Activated CD8-positive, alpha-beta memory T cell treated with anti-CD3 and anti-CD28 coated beads, Interleukin-2, amount 50 U/mL, for 24 hours (primary cell): ENCODE results near the gene ANP32E.

Experiments used
- DNase-seq: peaks from one replicate; pipeline ENCODE4 v3.0.0-alpha.2; 2020; ENCODE audit errors: extremely low read depth

The ANP32E gene

DNA sequence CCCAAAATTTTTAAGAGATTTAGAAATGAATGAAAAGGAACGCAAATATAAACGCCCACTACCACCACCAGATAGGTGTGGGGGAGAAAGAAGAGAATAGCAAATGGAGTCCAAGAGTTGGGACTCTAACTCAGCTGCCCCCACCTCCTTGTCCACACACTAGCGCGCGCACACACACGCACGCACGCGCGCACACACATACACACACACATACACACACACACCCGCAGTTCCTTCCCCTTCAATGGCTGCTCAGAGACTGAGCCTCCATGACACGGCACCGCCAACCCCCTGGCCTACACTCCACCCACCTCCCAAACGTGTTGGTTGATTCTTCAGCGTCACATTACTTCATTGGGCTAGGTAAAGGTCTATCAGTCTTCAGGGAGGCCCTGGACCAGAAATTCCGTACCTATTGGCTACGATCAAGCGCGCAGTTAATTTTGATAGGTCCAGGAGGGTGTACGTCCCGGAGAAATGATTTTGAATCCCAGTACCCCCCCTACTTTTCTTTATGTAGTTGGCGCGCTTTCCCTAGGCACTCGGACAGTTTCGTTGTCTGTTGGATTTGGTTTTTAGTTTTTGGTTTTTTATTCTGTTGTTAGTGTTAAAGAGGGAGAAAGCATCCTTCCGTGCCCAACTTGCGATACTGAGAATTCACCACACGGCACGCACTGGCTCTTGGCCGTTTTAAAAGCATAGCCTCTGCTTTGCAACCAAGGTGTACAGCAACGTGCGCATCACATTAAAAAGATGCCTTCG lies at the start of gene ANP32E:
Gene ANP32E (minus strand): TSS at position 261 of the 762 bp plus-strand sequence. CDS start 326 bp downstream, outside the sequence.
- DNase-seq, result peak; percentile 88

DNA sequence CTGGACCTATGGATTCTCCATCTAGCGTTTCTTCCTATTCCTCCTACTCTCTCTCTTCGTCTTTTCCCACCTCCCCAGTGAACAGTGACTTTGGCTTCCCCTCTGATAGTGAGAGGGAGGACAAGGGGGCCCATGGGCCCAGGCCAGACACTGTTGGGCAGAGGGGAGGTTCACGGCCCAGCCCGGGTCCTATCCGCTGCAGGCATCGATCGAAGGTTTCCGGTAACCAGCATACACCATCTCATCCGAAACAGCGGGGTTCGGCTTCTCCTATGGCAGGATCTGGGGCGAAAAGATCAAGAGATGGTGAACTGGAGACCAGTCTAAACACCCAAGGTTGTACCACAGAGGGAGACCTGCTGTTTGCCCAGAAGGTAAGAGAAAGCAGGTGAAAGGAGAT lies 47.3 kb upstream of the ANP32E start:
- DNase-seq, result no peak

DNA sequence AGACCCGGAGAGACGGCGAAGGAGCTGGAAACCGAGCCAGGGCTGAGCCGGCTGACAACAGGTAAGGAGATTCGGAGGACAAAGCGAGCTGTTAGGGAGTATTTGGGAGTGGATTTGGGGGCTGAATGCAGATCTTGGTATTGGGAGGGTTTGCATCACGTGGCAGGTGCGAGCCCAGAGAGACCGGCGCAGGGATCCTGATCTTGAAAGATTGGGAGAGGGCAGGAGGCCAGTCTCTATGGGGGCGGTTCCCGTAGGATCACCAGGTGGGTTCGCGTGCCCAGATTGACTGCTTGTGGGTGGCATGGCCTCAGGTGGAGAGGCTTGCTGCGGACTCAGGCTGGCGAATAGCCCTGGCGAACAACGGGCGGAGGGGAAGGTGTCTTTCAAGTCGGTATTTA lies 46.6 kb upstream of the ANP32E start:
- no peak for DNase-seq

DNA sequence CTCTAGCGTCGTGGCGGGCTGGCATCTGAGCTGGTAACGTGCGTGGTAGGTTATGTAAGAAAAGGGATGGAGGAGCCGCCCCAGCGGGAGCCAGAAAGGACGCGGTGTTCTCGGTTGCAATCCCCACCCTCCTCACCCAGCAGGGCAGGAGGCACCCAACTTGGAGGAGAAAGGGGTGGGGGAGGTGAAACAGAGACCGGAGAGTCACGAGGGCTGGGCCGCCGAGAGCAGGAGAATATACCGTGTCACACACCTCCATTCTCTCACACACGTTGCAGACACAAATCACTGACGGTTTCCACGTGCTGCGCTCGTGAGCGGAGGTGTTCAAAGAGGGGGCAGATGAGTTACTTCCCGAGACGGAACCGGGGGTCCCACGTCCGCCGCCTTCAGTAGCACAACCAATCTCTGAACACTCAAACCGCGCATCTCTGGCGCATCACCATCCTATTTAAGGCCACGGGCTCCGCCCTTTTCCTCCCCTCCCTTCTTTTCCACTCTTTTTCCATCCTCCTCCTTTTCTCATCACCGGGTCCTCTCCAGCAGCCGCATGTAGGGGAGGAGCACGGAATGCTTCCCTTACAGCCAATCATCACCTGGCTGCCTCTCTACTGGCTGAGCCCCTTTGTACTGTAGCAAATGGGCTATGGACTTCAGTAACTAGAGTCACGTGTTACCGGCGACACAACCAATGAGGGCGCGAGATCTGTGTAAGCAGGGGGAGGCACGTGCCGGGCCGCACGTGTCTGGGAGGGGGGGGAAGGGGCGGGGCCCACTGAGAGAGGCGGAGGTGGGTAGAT lies 46.0 kb upstream of the ANP32E start, which contains the start of gene CIART:
Gene CIART (plus strand): TSS at position 797 of the 800 bp plus-strand sequence. CDS start 714 bp downstream, outside the sequence.
- DNase-seq, result peak; percentile 34

DNA sequence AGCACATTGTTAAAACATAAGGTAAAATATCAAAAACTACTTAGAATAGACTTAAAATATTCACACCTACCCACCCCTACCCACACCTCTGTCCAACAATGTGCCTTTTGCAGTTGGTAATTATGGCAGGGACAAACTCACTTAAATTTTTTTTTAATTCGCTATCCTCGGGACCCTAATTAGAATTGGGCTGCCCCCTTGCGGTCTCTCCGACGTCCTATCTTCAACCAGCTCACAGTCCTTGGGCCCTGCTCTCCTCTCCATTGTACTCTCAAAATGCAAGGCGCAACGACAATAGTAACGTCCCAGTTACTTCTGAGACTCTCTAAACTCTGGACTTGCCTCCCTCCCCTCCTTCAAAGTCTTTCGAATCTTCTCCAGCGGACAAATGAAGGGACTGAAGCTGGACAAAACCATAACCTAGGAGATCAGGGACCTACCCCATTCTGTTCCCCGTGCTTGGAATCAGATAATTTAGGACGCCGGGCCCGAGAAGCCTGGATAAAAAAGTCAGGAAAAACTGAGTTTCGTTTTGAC lies 45.4 kb upstream of the ANP32E start:
- DNase-seq, result no peak

DNA sequence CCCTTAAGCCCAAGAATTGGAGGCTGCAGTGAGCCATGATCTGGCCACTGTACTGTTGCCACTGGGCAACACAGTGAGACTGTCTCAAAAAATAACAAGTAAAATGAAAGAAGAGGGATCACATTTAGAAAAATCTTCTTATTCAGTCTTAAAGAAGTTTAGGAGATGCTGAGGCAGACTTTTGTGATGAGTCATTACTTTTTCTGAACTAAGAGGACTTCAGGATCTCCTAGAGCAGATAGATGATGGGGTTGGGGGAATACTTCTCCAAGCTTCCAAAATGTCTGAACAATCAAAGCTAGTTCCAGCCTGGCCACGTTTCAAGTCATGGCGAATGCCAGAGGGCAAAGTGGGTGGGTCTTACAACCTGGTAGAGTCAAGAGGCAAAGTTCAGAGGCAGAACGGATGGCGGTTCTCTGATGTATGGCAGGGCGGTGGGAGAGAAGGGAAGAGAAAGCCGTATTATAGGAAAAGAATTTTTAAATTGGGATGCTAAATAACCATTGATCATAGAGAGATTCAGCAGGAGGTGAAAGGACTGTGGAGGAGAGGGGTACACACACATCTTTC lies 44.3 kb upstream of the ANP32E start:
- no peak for DNase-seq

DNA sequence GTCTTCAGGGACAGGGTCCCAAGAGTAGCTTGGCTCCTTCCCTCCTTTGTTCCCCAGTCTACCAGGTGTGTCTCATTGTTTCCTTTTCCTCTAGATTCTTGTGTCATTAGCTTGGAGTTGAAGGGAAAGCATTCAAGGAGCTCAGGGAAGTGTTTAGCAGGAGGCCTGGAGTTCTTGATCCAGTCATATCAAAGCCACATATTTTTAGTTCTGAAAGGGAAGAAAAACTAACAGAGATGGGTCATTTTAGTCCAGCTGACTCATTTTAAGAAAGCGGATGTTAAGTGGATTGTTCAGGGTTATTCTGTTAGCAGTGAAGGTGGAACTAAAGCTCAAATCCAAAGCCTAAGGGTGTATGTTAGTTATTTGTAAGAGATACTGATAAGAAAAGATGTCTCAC lies 37.4 kb upstream of the ANP32E start:
- no peak for DNase-seq

DNA sequence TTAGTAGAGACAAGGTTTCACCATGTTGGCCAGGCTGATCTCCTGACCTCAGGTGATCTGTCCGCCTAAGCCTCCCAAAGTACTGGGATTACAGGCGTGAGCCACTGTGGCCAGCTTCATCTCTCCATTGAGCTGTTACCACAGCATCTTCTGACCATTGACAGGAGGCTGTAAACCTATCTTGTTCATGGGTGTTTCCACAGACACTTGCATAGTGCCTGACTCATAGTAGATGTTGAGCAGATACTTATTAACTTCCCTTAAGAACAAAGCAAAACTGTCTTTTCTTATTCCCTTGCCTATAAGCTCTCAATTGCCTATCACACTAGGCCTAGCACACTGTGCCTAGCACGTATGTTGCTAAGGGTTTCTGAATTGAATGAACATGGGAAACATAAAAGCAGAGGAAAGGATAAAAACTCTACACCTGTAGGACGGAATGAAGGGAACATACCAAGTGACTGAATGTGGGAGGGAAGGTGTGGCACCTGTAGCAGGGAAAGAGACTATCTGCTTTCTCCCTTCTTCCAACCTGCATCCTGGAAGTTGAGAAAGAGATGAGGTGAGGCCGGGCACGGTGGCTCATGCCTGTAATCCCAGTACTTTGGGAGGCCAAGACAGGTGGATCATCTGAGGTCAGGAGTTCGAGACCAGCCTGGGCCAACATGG lies 35.5 kb upstream of the ANP32E start:
- DNase-seq, result no peak

DNA sequence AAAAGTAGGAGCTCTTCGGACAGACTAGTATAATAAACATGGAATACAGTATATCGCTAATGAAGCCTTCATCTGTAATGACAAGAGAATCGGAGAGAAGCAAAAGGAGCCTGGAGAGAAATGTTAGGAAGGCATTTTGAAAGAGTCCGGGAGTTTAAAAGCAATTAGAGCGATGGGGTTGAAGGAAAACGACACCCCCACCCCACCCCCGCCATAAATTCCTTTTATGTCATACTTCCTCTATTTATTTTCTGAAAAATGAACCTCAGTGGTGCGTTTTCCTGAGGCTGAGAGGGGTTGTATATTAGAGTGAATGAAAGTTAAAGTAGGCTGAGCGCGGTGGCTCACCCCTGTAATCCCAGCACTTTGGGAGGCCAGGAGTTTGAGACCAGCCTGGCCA lies 33.5 kb upstream of the ANP32E start:
- no peak for DNase-seq

DNA sequence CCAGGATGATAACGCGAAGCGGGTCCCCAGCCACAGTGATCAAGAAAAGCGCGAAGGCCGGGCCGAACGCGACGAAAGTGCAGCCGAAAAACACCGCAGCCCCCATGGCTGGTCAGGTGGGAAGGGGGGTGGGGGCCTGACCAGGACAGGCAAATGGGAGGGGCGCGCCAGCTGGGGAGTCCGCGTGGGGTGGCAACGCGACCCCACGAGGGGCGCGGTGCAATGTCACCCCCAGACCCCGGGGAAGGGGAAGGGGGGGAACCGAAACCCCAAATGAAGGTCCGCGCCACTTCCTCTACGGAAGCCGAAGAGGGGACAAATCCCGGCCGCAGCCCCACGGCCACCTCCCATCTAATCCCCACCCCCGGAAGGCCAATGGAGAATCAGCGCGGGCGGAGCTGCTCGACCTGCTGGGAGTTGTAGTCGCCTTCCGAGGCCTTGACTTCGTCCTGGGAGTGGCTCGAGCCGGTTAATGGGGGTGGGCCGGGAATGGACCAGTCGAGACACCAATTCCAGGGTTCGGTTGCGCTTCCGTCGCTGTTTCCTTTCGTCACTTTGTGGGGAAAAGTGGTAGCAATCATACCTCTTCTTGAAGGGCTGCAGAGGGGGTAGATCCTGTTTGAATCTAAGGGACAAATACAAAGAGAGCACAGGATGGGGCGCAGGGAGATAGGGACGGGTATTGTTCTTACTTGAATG lies 32.9 kb upstream of the ANP32E start, which contains the start of gene APH1A:
Gene APH1A (minus strand): TSS at position 312 of the 699 bp plus-strand sequence. CDS start 206 bp downstream, at position 106.
- peak; percentile 87 for DNase-seq

DNA sequence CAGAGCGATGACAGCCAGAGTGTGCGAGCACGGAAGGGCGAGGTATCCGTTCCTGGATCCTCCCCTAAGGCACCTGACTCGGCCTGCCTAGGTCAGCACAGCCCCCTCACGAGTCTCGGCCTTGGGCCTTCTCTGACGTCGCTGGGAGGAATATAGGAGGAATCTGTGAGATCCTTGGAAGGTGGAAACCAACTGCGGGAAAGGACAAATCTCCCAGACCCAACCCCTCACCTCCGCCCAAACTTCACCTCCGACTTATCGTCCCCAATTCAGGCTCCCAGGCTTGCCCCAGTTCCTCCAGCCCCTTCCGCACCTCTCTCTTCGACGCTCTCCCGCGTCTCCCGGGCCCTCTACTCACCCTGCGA lies 32.4 kb upstream of the ANP32E start:
- DNase-seq, result no peak

DNA sequence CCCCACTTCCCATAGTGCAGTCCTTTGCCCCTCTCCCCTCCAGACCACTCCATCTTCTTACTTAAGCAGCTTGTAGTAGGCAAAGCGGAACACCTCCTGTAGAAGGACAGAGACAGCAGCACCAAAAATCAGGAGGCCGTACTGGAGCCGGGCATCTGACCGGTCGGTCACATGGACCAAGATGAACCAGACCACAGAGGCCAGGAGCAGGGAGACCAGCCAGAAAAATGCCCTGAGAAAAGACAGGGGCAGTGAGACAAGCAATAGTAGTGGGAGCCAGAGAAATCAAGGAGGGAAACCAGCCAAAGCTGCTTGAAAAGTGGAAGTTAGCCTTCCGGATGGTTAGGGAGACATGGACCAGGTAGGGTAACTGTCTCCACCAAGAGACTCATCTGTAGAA lies 32.0 kb upstream of the ANP32E start:
- DNase-seq, result no peak

DNA sequence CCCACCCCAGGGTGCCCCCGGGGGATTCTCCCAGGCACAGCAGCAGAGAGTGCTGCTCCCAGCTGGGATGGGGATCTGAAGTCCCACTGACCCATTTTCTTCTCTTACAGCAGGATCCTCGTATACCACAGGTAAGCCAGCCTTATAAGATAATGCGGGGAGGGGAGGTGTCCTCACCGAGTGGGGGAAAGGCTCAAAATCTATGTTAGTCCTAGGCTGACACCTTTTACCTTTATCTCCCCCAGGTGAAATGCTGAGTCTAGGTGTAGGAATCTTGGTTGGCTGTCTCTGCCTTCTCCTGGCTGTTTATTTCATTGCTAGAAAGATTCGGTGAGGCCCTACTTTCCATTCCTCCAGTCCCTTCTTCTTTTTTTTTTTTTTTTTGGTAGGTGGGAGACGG lies 27.6 kb upstream of the ANP32E start:
- no peak for DNase-seq

DNA sequence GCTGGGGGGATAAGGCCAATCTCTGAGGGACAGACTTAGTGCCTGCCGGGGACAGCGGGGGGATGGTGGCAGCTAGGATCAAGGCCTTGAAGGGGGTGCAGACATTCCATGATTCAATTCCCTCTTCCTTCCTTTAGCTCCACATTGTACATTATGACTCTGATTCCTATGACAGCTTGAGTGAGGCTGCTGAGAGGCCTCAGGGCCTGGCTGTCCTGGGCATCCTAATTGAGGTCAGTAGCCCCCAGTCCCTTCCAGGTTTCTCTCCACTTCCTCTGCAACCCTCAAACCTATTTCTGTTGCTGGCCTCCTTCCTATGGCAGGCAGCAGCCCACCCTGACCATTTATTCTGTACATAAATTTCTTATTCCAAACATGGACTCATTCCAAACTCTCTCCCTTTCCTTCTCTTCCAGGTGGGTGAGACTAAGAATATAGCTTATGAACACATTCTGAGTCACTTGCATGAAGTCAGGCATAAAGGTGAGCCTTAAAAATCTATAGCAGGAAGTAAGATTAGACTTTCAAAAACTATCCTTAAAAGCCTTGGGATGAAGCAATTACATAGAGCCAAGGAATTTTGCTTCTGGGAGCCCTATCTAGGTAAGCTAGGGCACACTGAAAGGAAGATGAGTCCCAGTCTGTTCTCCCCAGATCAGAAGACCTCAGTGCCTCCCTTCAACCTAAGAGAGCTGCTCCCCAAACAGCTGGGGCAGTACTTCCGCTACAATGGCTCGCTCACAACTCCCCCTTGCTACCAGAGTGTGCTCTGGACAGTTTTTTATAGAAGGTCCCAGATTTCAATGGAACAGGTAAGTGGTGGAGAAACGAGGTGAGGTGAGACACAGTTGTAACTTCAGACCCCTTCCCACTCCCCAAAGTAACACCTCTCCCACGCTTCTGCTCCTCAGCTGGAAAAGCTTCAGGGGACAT lies 26.7 kb upstream of the ANP32E start:
- DNase-seq, result no peak

DNA sequence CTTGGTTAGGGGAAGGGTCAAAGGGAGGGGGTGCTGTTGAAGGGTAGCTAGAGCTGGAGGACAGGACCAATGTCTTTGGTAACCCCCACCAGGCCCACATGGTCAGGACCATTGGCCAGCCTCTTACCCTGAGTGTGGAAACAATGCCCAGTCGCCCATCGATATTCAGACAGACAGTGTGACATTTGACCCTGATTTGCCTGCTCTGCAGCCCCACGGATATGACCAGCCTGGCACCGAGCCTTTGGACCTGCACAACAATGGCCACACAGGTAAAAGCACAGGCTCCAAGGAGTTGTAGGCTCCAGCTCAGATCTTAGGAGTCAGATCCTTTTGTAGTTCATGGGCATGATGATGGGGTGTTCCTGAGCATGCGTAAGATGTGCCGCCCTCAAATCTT lies 25.5 kb upstream of the ANP32E start:
- DNase-seq, result no peak

DNA sequence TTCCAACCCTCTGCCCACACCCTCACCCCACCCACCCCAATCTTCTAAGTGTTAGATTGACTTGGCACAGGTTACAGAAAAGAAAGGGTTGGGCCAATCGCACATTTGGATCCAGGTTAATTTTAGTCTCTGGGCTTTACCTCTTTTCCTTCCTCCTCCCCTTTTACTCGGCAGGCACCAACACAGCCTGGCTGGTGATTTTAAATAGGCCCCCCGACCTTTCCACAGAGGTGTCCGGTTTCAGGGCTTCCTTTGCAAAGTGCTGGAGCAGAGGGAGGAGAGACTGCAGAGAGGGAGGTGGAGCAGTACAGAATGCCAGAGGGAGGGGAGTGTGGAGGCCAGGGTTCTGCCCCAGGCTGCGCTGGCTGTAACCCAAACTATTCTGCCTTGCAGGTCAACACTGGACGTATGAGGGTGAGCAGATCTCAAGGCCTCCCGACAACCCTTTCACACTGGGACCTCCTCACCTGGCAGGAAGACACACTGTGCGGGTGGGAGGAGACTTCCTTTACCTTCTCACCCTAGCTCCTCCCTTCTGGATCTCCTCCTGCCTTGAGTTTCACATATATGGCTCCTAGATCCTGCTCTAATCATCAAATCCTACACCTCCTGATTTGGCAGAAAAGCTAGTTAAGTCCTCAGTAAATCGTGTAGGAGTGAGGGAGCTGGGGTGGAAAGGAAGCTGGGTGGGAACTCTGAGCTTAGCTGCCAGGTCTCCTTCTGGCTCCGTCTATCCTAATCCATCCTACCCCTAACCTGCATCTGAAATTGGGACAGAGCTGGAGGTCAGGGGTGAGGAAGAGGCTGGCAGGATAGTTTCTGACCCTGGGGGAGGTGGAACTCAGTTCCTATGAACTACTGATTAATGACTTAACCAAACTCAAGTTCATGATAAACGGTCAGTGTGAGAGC lies 24.1 kb upstream of the ANP32E start:
- DNase-seq, result no peak

DNA sequence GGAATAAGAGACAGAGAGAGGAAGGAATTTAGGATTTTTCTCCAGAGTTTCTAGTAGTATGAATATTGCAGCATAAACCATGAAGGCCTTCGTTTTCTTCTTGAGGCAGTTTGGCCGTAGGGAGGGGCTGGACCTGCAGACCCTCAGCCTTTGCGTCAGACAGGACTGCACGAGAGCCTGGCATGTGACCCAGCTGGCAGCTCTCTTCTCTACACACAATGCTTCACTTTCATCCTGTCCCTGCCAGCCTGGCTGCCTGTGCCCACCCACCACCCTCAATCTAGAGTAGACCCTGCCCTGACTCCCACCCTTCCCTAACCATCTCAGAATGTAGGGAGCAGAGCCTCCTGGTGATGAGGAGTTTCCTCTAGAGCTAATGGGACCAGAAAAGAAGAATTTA lies 23.3 kb upstream of the ANP32E start:
- DNase-seq, result no peak

DNA sequence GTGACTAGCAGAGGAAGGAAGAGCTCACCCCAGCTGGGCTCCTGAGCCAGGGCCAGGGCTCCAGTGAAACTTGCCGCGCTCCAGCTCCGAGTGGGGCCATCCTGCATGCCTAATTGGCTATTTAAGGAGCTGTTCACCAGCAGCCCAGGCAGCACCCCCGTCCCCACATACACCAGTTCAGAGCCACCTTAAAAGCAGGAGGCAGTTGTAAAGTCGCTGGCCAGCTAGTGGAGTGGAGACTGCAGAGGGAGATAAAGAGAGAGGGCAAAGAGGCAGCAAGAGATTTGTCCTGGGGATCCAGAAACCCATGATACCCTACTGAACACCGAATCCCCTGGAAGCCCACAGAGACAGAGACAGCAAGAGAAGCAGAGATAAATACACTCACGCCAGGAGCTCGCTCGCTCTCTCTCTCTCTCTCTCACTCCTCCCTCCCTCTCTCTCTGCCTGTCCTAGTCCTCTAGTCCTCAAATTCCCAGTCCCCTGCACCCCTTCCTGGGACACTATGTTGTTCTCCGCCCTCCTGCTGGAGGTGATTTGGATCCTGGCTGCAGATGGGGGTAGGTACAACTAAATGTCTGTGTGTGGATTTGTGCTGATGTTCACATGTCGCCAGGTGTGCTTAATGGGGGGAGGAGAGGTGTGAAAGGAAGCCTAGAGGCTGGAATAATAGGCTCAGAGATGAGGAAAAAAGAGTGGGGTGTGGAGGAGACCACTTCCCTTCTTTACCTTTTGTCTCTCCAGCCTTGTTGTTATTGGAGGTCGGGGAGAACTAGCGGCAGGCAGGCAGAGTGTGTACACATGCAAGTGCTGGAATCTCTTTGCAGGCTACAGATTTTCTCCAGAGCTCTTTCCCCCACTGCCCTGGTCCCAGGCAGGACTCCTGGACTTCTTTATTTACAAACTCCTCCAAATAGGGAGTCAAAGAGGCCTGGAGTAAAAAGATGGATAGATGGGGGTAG lies 22.0 kb upstream of the ANP32E start, which contains the start of gene CA14:
Gene CA14 (plus strand): TSS at position 151 of the 962 bp plus-strand sequence. CDS start 355 bp downstream, at position 506.
- no peak for DNase-seq
